Heart left ventricle (tissue), 13 donors: ENCODE results near the gene EZH1.

ENCODE experiments used
- POLR2A ChIP-seq, 2 donors: fragments of 450-650 bp; IDR thresholded peaks; one replicate each; pipeline ENCODE4 v1.6.1; 2017; ENCODE audit warnings: antibody characterized with exemption in 2 of 2, mild to moderate bottlenecking in 2 of 2, moderate library complexity in 2 of 2
- TF ChIP-seq, protein P1 (sequence below), 12 donors: fragments of 200-600 bp; sonication (generic) in 4 of 12; IDR thresholded peaks; one replicate each; pipeline versions ENCODE4 v1.5.0 to v1.8.0; 2018 to 2022; ENCODE audit warnings: antibody characterized with exemption in 12 of 12, mild to moderate bottlenecking in 5 of 12
- donor health status: ischemic (EF 13 %, LVEDD 7.1; RV severe dilation, severe dysfunction).
- donor health status: DM: no; HTN: yes; CAD: no.
- donor health status: DM: no; HTN: no; CAD: no.
- donor health status: ischemic (EF 25% LVEDD 6.9; RV normal size, moderate dysfunction).
- donor health status: ischemic (EF 25% LVEDD 5.7; RV mildly dilated, moderate dysfunction).
- donor health status: ischemic (EF 35%, LVEDD 5.7; RV mildly dilated, moderate dysfunction).
- donor health status: nonischemic (EF 11% LVEDD 7.7; RV severe dilation, severe dysfunction).
- donor health status: DM: yes; HTN: yes; CAD: no.
- donor health status: PGD.
- donor health status: ischemic (EF 29% LVEDD 5.4; RV normal size, mild dysfunction).
- donor health status: nonischemic (EF 23%, LVEDD 6.1; RV moderate dilation, normal function).

DNA sequence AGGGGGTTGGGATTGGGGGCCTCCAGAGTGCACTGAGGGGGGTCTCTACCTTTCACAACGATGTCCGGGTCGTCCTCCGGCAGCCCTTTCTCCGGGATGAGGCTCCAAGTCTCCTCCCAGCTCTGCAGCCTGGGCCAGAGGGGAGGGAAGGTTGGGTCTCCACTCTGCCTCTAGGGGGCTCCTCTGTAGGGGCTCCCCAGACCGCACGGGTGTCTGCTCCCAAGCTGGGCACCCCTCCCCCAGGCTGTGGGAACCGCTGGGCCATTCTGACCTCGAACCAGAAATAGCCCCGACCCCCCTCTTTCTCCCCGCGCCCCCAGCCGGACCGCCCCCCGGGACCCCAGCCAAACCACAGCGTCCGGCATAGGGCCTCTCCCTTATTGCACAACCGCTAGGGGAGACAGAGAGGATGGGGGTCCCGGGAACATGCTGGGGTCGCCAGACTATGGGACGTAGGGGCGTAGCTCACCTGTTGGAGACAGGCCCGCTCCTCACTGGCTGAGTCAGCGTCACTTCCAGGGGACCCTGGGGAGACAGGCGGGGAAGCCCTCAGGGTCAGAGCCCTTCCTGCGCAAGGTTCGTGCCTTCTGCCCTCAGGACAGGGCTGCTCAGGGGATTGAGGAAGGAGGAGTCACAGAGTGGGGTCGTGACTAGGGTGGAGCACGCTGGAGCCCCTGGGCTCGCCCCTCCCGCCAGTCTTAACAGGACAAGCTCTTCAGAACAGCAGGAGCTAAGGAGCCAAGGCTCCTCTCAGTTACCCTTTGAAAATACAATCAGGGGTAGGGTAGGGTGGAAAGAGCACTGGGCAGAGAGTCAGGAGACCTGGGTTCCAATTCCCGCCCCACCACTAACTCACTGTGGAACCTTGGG lies 70.7 kb downstream of the EZH1 start:
- no peak for TF ChIP-seq POLR2A (IDR thresholded peaks at IDR 0.05)
- TF ChIP-seq, protein P1, sequence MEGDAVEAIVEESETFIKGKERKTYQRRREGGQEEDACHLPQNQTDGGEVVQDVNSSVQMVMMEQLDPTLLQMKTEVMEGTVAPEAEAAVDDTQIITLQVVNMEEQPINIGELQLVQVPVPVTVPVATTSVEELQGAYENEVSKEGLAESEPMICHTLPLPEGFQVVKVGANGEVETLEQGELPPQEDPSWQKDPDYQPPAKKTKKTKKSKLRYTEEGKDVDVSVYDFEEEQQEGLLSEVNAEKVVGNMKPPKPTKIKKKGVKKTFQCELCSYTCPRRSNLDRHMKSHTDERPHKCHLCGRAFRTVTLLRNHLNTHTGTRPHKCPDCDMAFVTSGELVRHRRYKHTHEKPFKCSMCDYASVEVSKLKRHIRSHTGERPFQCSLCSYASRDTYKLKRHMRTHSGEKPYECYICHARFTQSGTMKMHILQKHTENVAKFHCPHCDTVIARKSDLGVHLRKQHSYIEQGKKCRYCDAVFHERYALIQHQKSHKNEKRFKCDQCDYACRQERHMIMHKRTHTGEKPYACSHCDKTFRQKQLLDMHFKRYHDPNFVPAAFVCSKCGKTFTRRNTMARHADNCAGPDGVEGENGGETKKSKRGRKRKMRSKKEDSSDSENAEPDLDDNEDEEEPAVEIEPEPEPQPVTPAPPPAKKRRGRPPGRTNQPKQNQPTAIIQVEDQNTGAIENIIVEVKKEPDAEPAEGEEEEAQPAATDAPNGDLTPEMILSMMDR (IDR thresholded peaks at IDR 0.05) = peak; percentile 24 to 67 (median 52)
